ENCODE data around the gene CEP85L.
A peak's percentile ranks its signal among the peaks of the same experiment; 100 is the strongest.

CEP85L gene

GRCh38 chr6:118650582-118651281, 659 bp downstream of the CEP85L start:
- no peak for DNase-seq (ENCODE audit: extremely low read depth, low read depth)
- H3K4me3 ChIP-seq (replicated peaks; ENCODE audit: low read depth, low read length) = peak overlapping the region; percentile 70
- no peak for TF ChIP-seq CTCF (IDR thresholded peaks at IDR 0.05; ENCODE audit: low read depth, low read length, missing control alignments)

GRCh38 chr6:118649918-118650581, 1.3 kb downstream of the CEP85L start:
- no peak for TF ChIP-seq CTCF (IDR thresholded peaks at IDR 0.05; ENCODE audit: low read depth, low read length, missing control alignments)
- H3K4me3 ChIP-seq (replicated peaks; ENCODE audit: low read depth, low read length) = peak overlapping the region; percentile 70
- DNase-seq (ENCODE audit: extremely low read depth, low read depth) = no peak

- H3K4me3 ChIP-seq (replicated peaks; ENCODE audit: low read depth, low read length) = peak overlapping the region; percentile 70
- no peak for DNase-seq (ENCODE audit: extremely low read depth, low read depth)
- no peak for TF ChIP-seq CTCF (IDR thresholded peaks at IDR 0.05; ENCODE audit: low read depth, low read length, missing control alignments)
Measured at GRCh38 chr6:118648866-118649554, 2.4 kb downstream of the CEP85L start.

GRCh38 chr6:118646977-118647376, 4.4 kb downstream of the CEP85L start:
- H3K4me3 ChIP-seq (replicated peaks; ENCODE audit: low read depth, low read length) = no peak overlapping the region
- no peak for TF ChIP-seq CTCF (IDR thresholded peaks at IDR 0.05; ENCODE audit: low read depth, low read length, missing control alignments)
- no peak for DNase-seq (ENCODE audit: extremely low read depth, low read depth)

- TF ChIP-seq CTCF (IDR thresholded peaks at IDR 0.05; ENCODE audit: low read depth, low read length, missing control alignments) = no peak
- no peak for DNase-seq (ENCODE audit: extremely low read depth, low read depth)
- H3K4me3 ChIP-seq (replicated peaks; ENCODE audit: low read depth, low read length) = no peak overlapping the region
Measured at GRCh38 chr6:118645395-118645794, 6.0 kb downstream of the CEP85L start.

GRCh38 chr6:118644007-118644406, 7.4 kb downstream of the CEP85L start:
- DNase-seq (ENCODE audit: extremely low read depth, low read depth) = no peak
- H3K4me3 ChIP-seq (replicated peaks; ENCODE audit: low read depth, low read length) = no peak overlapping the region
- no peak for TF ChIP-seq CTCF (IDR thresholded peaks at IDR 0.05; ENCODE audit: low read depth, low read length, missing control alignments)

All from HFF-Myc (cell line).